ENCODE measurements around the gene TPPP.

TPPP gene

GRCh38 chr5:675111-675870 is 17.9 kb downstream of the TPPP start:
- no peaks in the 10 kb centered on the region for H3K27me3 ChIP-seq (ENCODE audit: low read depth, low read length)
- no peaks in the 10 kb centered on the region for H3K36me3 ChIP-seq (ENCODE audit: control insufficient read depth in 1 of 2, insufficient read depth in 2 of 2, low read length in 2 of 2)
- peaks cover 12 to 63% of the 10 kb centered on the region in 2 donors for H3K4me1 ChIP-seq (ENCODE audit: control insufficient read depth in 1 of 2, insufficient read depth in 2 of 2, low read length in 2 of 2)
- H3K27ac ChIP-seq (ENCODE audit: low read length), result no peak overlapping the region
- H3K4me3 ChIP-seq (ENCODE audit: low read depth in 1 of 2, low read length in 2 of 2), result no peak overlapping the region
- H3K9me3 ChIP-seq (ENCODE audit: control insufficient read depth in 1 of 2, low read length in 2 of 2), result no peaks in the 10 kb centered on the region

DNA sequence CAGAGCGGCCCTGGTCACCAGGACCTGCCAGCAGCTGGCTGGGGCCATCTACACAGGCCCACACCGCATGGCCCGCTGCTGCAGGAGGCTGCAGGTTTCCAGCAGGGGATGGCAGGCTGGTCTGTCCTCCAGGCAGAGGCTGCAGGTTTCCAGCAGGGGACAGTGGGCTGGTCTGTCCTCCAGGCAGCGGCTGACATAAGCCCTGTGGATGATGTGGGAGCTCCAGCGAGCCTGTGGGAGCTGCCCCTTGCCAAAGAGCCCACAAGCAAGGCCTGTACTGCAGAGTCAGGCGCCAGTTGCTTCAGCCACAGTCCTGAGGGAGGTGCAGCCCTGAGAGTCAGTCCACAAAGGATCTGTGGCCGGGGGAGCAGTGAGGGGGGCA is 18.5 kb downstream of the TPPP start:
- no peaks in the 10 kb centered on the region for H3K27me3 ChIP-seq (ENCODE audit: low read depth, low read length)
- H3K36me3 ChIP-seq (ENCODE audit: control insufficient read depth in 1 of 2, insufficient read depth in 2 of 2, low read length in 2 of 2), result no peaks in the 10 kb centered on the region
- no peak overlapping the region for H3K4me3 ChIP-seq (ENCODE audit: low read depth in 1 of 2, low read length in 2 of 2)
- no peaks in the 10 kb centered on the region for H3K9me3 ChIP-seq (ENCODE audit: control insufficient read depth in 1 of 2, low read length in 2 of 2)
- H3K27ac ChIP-seq (ENCODE audit: low read length), result no peak overlapping the region
- peaks cover 12 to 70% of the 10 kb centered on the region in 2 donors for H3K4me1 ChIP-seq (ENCODE audit: control insufficient read depth in 1 of 2, insufficient read depth in 2 of 2, low read length in 2 of 2)

- Histone ChIP-seq H3K36me3 (ENCODE audit: control insufficient read depth in 1 of 2, insufficient read depth in 2 of 2, low read length in 2 of 2) (no peaks in the 10 kb centered on the region), H3K9me3 (ENCODE audit: control insufficient read depth in 1 of 2, low read length in 2 of 2) (no peaks in the 10 kb centered on the region), H3K27ac (ENCODE audit: low read length) (no peak overlapping the region), H3K27me3 (ENCODE audit: low read depth, low read length) (no peaks in the 10 kb centered on the region), H3K4me3 (ENCODE audit: low read depth in 1 of 2, low read length in 2 of 2) (peak overlapping the region in 1 of 2 donors; percentile 53), H3K4me1 (ENCODE audit: control insufficient read depth in 1 of 2, insufficient read depth in 2 of 2, low read length in 2 of 2) (peaks cover 12 to 73% of the 10 kb centered on the region in 2 donors)
Measured at GRCh38 chr5:673831-674629, 19.1 kb downstream of the TPPP start.

- Histone ChIP-seq H3K27me3 (ENCODE audit: low read depth, low read length) (no peaks in the 10 kb centered on the region), H3K27ac (ENCODE audit: low read length) (no peak overlapping the region), H3K4me1 (ENCODE audit: control insufficient read depth in 1 of 2, insufficient read depth in 2 of 2, low read length in 2 of 2) (peaks cover 12 to 78% of the 10 kb centered on the region in 2 donors), H3K36me3 (ENCODE audit: control insufficient read depth in 1 of 2, insufficient read depth in 2 of 2, low read length in 2 of 2) (no peaks in the 10 kb centered on the region), H3K9me3 (ENCODE audit: control insufficient read depth in 1 of 2, low read length in 2 of 2) (no peaks in the 10 kb centered on the region), H3K4me3 (ENCODE audit: low read depth in 1 of 2, low read length in 2 of 2) (peak overlapping the region; percentile 30 to 53)
Measured at GRCh38 chr5:673161-673830, 19.9 kb downstream of the TPPP start.

DNA sequence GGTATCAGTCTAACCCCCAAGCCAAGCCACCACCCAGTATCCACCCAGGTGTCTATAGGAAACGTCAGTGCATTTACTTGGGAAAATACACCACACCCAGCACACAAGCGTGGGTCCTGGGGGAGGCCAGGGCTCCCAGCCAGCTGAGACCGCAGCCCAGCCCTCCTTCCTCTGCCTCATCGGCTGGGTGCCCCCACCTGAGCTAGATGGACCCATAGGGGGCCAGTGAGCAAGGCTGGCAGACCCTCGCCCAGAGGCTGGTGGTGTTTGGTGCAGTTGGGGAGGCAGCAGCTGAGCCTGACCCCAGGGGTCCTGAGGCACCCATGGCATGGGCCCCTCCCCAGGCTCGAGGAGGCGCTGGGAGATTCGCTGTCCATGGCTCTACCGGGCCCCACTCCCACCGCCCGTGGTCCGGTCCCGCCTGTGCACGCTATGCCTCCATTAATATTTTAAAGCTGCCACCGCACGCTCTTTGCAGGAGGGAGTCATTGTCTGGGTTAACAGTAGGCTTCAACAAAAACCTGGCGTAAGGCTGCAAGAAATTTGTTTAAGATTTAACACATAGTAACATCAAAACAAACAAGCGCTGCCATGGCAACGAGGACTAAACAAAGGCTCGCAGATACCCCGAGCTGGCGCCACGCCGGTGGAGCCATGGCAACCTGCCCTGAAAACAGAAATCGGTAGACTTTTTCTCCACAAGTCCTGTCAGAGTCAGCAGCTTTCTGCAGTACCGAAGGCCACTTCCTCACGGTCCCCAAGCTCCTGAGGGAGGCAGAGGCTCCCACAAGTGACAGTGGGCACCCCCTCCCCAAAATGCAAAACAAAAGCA is 20.6 kb downstream of the TPPP start:
- Histone ChIP-seq H3K4me1 (ENCODE audit: control insufficient read depth in 1 of 2, insufficient read depth in 2 of 2, low read length in 2 of 2) (peaks cover 12 to 78% of the 10 kb centered on the region in 2 donors), H3K4me3 (ENCODE audit: low read depth in 1 of 2, low read length in 2 of 2) (peak overlapping the region; percentile 37 to 53), H3K9me3 (ENCODE audit: control insufficient read depth in 1 of 2, low read length in 2 of 2) (no peaks in the 10 kb centered on the region), H3K36me3 (ENCODE audit: control insufficient read depth in 1 of 2, insufficient read depth in 2 of 2, low read length in 2 of 2) (no peaks in the 10 kb centered on the region), H3K27me3 (ENCODE audit: low read depth, low read length) (no peaks in the 10 kb centered on the region), H3K27ac (ENCODE audit: low read length) (no peak overlapping the region)

GRCh38 chr5:671459-672328 is 21.5 kb downstream of the TPPP start:
- Histone ChIP-seq H3K4me1 (ENCODE audit: control insufficient read depth in 1 of 2, insufficient read depth in 2 of 2, low read length in 2 of 2) (peaks cover 12 to 78% of the 10 kb centered on the region in 2 donors), H3K9me3 (ENCODE audit: control insufficient read depth in 1 of 2, low read length in 2 of 2) (no peaks in the 10 kb centered on the region), H3K36me3 (ENCODE audit: control insufficient read depth in 1 of 2, insufficient read depth in 2 of 2, low read length in 2 of 2) (peaks cover 0 to 8% of the 10 kb centered on the region in 2 donors), H3K27me3 (ENCODE audit: low read depth, low read length) (no peaks in the 10 kb centered on the region), H3K27ac (ENCODE audit: low read length) (no peak overlapping the region), H3K4me3 (ENCODE audit: low read depth in 1 of 2, low read length in 2 of 2) (peak overlapping the region; percentile 37 to 53)

DNA sequence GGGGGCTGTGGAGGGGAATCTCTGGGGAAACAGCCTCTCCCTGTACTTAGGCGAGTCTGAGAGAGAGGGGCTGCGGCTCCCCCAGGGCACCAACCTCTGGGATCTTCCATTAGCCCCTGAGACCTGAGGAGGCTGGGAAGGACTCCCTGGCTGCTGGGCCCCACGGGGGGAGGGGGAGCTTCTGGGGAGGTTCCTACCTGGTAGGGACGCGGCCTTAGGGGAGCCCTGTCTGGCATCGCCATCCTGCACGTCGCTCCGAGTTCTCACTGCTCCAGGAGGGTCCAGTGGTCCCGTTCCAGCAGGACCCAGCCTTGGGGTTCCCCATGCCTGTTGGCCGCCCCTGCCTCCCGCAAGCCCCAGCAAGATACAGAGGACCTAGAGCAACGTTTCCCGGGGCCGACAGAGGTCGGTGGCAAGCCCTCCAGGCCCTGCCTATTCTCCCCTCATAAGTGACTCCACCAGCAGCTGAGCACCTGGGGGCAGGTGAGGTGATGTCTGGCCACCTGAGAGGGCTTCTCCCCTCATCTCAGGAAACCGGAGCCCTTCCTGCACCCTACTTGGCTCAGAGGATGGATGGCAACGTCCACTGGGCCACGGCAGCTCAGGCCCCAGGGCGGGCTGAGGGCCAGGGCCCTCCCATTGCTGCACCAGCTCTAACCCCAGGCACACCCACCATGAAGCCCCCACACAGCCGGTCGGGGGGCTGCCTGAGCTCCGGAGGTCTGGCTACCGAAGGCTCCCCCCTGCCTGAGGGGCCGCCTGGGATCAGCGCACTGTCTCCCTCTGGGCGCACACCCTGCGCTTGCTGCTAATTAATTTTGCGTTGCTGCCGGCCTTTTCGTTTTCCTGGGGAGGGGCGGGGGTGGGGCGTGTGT is 22.5 kb downstream of the TPPP start:
- no peak overlapping the region for H3K27ac ChIP-seq (ENCODE audit: low read length)
- peaks cover 12 to 72% of the 10 kb centered on the region in 2 donors for H3K4me1 ChIP-seq (ENCODE audit: control insufficient read depth in 1 of 2, insufficient read depth in 2 of 2, low read length in 2 of 2)

GRCh38 chr5:669842-670395 is 23.2 kb downstream of the TPPP start:
- Histone ChIP-seq H3K27ac (ENCODE audit: low read length) (no peak overlapping the region), H3K9me3 (ENCODE audit: control insufficient read depth in 1 of 2, low read length in 2 of 2) (no peaks in the 10 kb centered on the region), H3K4me1 (ENCODE audit: control insufficient read depth in 1 of 2, insufficient read depth in 2 of 2, low read length in 2 of 2) (peaks cover 12 to 64% of the 10 kb centered on the region in 2 donors), H3K4me3 (ENCODE audit: low read depth in 1 of 2, low read length in 2 of 2) (no peak overlapping the region), H3K36me3 (ENCODE audit: control insufficient read depth in 1 of 2, insufficient read depth in 2 of 2, low read length in 2 of 2) (peaks cover 8 to 9% of the 10 kb centered on the region in 2 donors), H3K27me3 (ENCODE audit: low read depth, low read length) (no peaks in the 10 kb centered on the region)

More for the DNA sequence above, 22.5 kb downstream of the TPPP start:
- Histone ChIP-seq H3K9me3 (ENCODE audit: control insufficient read depth in 1 of 2, low read length in 2 of 2) (no peaks in the 10 kb centered on the region), H3K27me3 (ENCODE audit: low read depth, low read length) (no peaks in the 10 kb centered on the region), H3K4me3 (ENCODE audit: low read depth in 1 of 2, low read length in 2 of 2) (no peak overlapping the region), H3K36me3 (ENCODE audit: control insufficient read depth in 1 of 2, insufficient read depth in 2 of 2, low read length in 2 of 2) (peaks cover 5 to 8% of the 10 kb centered on the region in 2 donors)

DNA sequence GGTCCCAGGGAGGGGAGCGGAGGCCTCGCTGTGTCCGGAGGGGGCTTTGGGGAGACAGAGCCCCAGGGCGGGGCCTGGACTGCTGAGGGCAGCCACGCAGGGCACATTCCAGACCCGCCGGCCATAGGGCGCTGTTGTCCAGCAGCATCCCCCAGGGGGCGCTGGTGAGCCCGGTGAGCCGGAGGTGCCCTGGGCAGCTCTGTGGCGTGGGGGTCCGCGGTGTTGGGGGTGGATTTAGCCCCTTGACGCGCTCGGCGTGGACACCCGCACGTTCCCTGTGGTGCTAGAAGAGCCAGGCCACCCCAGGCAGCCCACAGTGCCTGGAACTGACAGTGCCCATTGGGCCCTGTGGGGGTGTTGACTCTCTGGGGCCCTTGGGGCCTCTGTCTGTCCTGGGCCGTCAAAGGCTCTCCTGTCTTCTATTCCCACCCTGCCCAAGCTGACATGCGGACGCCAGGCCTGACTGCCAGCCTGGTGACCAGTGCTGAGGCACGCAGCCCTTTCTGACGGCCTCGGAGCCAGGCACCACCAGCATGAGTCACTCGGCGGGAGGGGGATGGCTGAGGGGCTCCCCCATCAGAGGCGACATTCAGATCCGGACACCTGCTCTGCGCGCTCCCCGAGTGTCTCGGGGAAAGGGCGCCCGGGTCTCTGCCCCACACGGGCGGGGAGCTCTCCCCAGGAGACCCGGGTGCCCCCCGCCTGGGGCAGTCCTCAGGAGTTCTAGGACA is 23.9 kb downstream of the TPPP start:
- Histone ChIP-seq H3K27ac (ENCODE audit: low read length) (no peak overlapping the region), H3K4me1 (ENCODE audit: control insufficient read depth in 1 of 2, insufficient read depth in 2 of 2, low read length in 2 of 2) (peaks cover 12 to 58% of the 10 kb centered on the region in 2 donors)

More for the DNA sequence above, 23.9 kb downstream of the TPPP start:
- Histone ChIP-seq H3K27me3 (ENCODE audit: low read depth, low read length) (no peaks in the 10 kb centered on the region), H3K9me3 (ENCODE audit: control insufficient read depth in 1 of 2, low read length in 2 of 2) (no peaks in the 10 kb centered on the region), H3K4me3 (ENCODE audit: low read depth in 1 of 2, low read length in 2 of 2) (no peak overlapping the region), H3K36me3 (ENCODE audit: control insufficient read depth in 1 of 2, insufficient read depth in 2 of 2, low read length in 2 of 2) (peaks cover 13 to 16% of the 10 kb centered on the region in 2 donors)

Measured in muscle layer of duodenum (tissue), 2 donors.